Thyroid gland (tissue), 4 donors: ENCODE measurements around the gene CYP51A1. TPM values are rescaled to one million over a fixed set of nuclear protein-coding genes. Genes with fewer than 3 reads are reported as not detected.
A peak's percentile ranks its signal among the peaks of the same experiment; 100 is the strongest.

Experiments
- DNase-seq, 2 donors: peaks; one replicate each; pipeline ENCODE4 v3.0.0-alpha.2; 2019
- H3K27ac ChIP-seq, 3 donors: fragments of 200-600 bp; sonication (generic); 1 replicate in 2 of 3; 2 replicates in 1 of 3; pipeline ENCODE4 v1.5.1; 2016 to 2019; ENCODE audit warnings: mild to moderate bottlenecking in 1 of 3, moderate library complexity in 1 of 3
- H3K27me3 ChIP-seq: fragments of 200-600 bp; sonication (generic); one replicate; pipeline ENCODE4 v1.5.1; 2019
- H3K36me3 ChIP-seq, 2 donors: fragments of 200-600 bp; sonication (generic); one replicate each; pipeline ENCODE4 v1.5.1; 2016 to 2019
- H3K4me1 ChIP-seq, 2 donors: fragments of 200-600 bp; sonication (generic); one replicate each; pipeline ENCODE4 v1.5.1; 2017 to 2019
- H3K4me3 ChIP-seq, 3 donors: fragments of 200-600 bp; sonication (generic); replicated peaks in 1 of 3; 1 replicate in 2 of 3; 2 replicates in 1 of 3; pipeline ENCODE4 v1.5.1; 2016; ENCODE audit warnings: mild to moderate bottlenecking in 1 of 3
- H3K9me3 ChIP-seq: fragments of 200-600 bp; sonication (generic); one replicate; pipeline ENCODE4 v1.5.1; 2017
- POLR2A ChIP-seq, 2 donors: fragments of 450-650 bp; IDR thresholded peaks; one replicate each; pipeline ENCODE4 v1.6.1; 2017; ENCODE audit warnings: antibody characterized with exemption in 2 of 2, mild to moderate bottlenecking in 2 of 2, moderate library complexity in 1 of 2
- WGBS, 2 donors: methylation state at CpG; one replicate each; pipeline ENCODE4 v1.1.5; 2017; 5-methylcytosine and 5-hydroxymethylcytosine counted together
- intact Hi-C: fragments of 100-400 bp; cut with DNase I; formaldehyde crosslinking; loops from one replicate; pipeline ENCODE4 v1.15.1; 2023
- total RNA-seq, 4 donors: library from RNA; depleted of rRNA; stranded (reverse); fragments of >200 nt; gene quantifications; one replicate each; pipeline ENCODE4 v1.2.3, GENCODE V29; 2016
- TF ChIP-seq, protein P1 (sequence below), 6 experiments: fragments of 200-600 bp in 3 of 6; fragments of 450-650 bp in 3 of 6; sonication (generic) in 3 of 6; IDR thresholded peaks; one replicate each; pipeline ENCODE4 v1.5.1; 2016 to 2019; ENCODE audit warnings: antibody characterized with exemption in 6 of 6, mild to moderate bottlenecking in 2 of 6, inconsistent platforms in 1 of 6, moderate library complexity in 1 of 6

CYP51A1 gene
- total RNA-seq, 4 donors from 2014 or later, result 46.9 to 89.1 (median 66.5) TPM

DNA sequence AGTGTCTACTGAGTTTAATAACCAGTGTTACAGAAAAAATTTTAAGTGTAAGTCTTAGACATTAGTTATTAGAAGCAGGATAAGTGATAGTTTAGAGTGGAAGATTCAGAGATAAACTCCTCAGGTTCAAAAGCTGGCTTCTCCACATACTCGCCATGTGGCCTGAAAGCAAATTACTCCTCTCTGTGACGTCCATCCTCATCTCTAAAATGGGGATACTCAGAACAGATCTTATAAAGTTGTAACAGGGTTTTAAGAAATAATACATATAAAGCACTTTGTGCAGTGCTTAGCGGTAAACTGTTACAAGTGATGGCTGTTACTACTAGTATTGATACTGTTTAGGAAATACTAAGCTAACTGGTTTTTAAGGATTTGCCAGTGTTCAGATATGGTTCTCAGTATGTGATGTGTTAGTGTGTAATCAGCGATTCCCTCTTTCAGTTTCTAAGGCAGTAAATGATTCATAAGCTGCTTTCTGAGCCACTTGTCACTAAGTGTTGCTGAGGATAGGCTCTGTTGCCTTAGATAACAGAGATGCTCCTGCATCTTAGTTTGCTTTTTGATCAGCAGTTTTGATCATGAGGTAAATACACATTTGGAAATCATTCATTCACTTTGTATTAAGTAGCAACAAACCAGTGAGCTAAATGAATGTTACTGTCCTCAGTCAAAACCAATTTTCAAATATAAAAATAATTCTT, 58.7 kb downstream of the CYP51A1 start:
- Histone ChIP-seq H3K36me3 (peaks cover 7 to 13% of the 10 kb centered on the region in 2 donors), H3K9me3 (no peaks in the 10 kb centered on the region), H3K27ac (peak overlapping the region in 1 of 3 donors; percentile 50)

DNA sequence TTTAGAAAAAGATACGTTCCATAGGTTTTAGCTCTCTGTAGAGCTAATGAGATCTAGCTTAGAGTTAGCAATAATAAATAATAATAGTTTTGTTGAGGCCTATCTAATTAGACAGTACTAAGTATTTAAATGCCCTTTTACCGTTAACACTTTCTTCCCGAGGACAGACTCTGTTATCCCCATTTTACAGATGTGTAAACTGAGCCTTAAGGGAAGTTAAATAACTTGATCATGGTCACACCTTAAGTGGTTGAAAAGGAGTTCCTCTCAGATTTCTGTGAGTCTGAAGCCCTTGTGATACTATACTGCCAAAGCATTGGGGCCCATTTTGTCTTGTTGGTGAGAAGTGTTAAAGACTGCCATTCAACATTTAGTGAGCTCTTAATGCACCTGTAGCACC, 61.6 kb downstream of the CYP51A1 start:
- Histone ChIP-seq H3K36me3 (peaks cover 7 to 15% of the 10 kb centered on the region in 2 donors), H3K27me3 (no peaks in the 10 kb centered on the region), H3K4me1 (no peaks in the 10 kb centered on the region), H3K27ac (no peak overlapping the region), H3K4me3 (no peak overlapping the region), H3K9me3 (no peaks in the 10 kb centered on the region)
- TF ChIP-seq POLR2A (IDR thresholded peaks at IDR 0.05), result no peak
- TF ChIP-seq, protein P1, sequence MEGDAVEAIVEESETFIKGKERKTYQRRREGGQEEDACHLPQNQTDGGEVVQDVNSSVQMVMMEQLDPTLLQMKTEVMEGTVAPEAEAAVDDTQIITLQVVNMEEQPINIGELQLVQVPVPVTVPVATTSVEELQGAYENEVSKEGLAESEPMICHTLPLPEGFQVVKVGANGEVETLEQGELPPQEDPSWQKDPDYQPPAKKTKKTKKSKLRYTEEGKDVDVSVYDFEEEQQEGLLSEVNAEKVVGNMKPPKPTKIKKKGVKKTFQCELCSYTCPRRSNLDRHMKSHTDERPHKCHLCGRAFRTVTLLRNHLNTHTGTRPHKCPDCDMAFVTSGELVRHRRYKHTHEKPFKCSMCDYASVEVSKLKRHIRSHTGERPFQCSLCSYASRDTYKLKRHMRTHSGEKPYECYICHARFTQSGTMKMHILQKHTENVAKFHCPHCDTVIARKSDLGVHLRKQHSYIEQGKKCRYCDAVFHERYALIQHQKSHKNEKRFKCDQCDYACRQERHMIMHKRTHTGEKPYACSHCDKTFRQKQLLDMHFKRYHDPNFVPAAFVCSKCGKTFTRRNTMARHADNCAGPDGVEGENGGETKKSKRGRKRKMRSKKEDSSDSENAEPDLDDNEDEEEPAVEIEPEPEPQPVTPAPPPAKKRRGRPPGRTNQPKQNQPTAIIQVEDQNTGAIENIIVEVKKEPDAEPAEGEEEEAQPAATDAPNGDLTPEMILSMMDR (IDR thresholded peaks at IDR 0.05), result no peak
- 95 to 97% methylated on average over 3 of the region's 3 CpGs for WGBS, 2 donors
- intact Hi-C loops, result no loop called here
- no peak for DNase-seq

More for the DNA sequence above, 58.7 kb downstream of the CYP51A1 start:
- intact Hi-C loops, result no loop called here
- no peak for DNase-seq
- 92 to 96% methylated on average over 4 of the region's 4 CpGs for WGBS, 2 donors
- TF ChIP-seq POLR2A (IDR thresholded peaks at IDR 0.05), result no peak
- TF ChIP-seq, protein P1 (IDR thresholded peaks at IDR 0.05), result no peak
- H3K27me3 ChIP-seq, result no peaks in the 10 kb centered on the region
- H3K4me3 ChIP-seq, result no peak overlapping the region
- no peaks in the 10 kb centered on the region for H3K4me1 ChIP-seq

DNA sequence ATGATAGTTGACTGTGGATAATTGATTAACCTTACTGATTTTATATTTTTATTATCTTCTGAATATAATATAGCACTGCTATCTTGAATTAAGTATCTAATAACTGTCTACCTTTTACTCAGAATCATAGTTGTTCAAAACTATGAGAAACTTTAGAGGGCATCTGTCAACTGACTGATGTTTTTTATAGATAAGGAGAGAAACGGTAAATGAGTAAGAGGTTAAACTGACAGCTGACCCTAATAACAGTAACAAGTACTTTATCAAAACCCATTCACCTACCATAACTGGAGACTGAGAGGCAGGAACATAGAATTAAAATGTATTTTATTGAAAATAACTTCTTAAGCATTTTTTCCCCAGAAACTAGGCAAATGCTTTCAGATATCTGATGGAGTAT, 62.2 kb downstream of the CYP51A1 start:
- H3K36me3 ChIP-seq, result peaks cover 7 to 13% of the 10 kb centered on the region in 2 donors

DNA sequence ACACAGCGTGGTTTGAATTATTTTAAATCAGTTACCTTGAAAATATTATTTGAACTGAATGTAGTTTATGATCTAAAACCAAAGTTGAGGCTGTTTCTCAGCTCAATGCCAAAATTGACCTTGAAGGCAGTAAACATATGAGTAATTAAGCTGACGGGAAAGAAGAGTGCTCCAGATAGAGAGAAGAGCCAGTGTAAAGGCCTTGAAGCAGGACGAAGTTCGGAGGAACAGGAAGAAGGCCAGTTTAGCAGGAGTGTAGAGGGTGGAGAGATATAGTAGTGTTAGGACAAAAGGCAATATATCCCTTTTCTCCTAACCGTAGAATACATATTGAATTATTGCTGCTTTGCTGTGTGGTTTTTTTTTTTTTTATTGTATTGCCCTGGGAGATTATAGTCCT, 63.2 kb downstream of the CYP51A1 start:
- 94% methylated on average over 5 of the region's 5 CpGs for WGBS, 2 donors
- Histone ChIP-seq H3K9me3 (no peaks in the 10 kb centered on the region), H3K36me3 (peaks cover 7 to 13% of the 10 kb centered on the region in 2 donors), H3K4me3 (no peak overlapping the region), H3K27ac (no peak overlapping the region), H3K4me1 (no peaks in the 10 kb centered on the region), H3K27me3 (no peaks in the 10 kb centered on the region)
- intact Hi-C loops, result no loop called here
- DNase-seq, result no peak
- no peak for TF ChIP-seq POLR2A (IDR thresholded peaks at IDR 0.05)
- TF ChIP-seq, protein P1 (IDR thresholded peaks at IDR 0.05), result no peak

More for the DNA sequence above, 62.2 kb downstream of the CYP51A1 start:
- no peak overlapping the region for H3K4me3 ChIP-seq
- DNase-seq, result no peak
- TF ChIP-seq, protein P1 (IDR thresholded peaks at IDR 0.05), result no peak
- no peak for TF ChIP-seq POLR2A (IDR thresholded peaks at IDR 0.05)
- H3K4me1 ChIP-seq, result no peaks in the 10 kb centered on the region
- H3K9me3 ChIP-seq, result no peaks in the 10 kb centered on the region
- H3K27ac ChIP-seq, result no peak overlapping the region
- 97% methylated on average over 1 of the region's 1 CpG for WGBS, 2 donors
- no peaks in the 10 kb centered on the region for H3K27me3 ChIP-seq
- intact Hi-C loops, result no loop called here

DNA sequence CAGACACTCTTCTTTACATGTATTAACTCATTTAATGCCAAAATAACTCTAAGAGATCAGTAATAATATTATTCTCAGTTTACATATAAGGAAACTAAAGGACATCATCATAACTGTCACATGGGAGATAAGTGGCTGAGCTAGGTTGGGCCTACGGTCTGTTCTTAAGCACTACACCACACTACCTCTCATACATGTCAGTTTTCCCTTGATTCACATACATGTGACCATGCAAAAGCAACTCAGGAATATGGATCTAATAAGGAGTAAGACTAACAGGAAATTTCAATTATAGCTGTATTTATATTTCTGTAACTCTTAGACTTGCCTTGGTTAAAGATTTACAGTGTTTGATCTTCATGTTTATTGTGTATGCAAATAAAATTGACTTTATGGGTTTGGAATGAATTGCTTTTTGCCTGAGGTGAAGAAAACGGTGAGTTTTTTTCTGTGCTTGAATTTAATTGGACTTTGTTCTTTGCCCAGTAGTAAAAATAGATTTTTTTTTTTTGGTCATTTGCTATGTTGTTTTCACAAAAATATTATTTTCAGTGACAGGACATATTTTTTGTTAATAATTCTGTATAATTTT, 69.7 kb downstream of the CYP51A1 start:
- Histone ChIP-seq H3K4me1 (no peaks in the 10 kb centered on the region), H3K27me3 (no peaks in the 10 kb centered on the region), H3K36me3 (peaks cover 0 to 3% of the 10 kb centered on the region in 2 donors), H3K27ac (no peak overlapping the region), H3K4me3 (no peak overlapping the region), H3K9me3 (no peaks in the 10 kb centered on the region)
- intact Hi-C loops, result no loop called here
- 93 to 94% methylated on average over 2 of the region's 2 CpGs for WGBS, 2 donors
- DNase-seq, result no peak
- TF ChIP-seq POLR2A (IDR thresholded peaks at IDR 0.05), result no peak
- TF ChIP-seq, protein P1 (IDR thresholded peaks at IDR 0.05), result no peak
